Hepatocyte (in vitro differentiated cells): ENCODE results near the gene AGBL1.

Experiments used
- CTCF ChIP-seq: fragments of 200-600 bp; sonication (generic); IDR thresholded peaks from 2 replicates; pipeline ENCODE4 v1.5.1; 2016; ENCODE audit warnings: antibody characterized with exemption, mild to moderate bottlenecking; ENCODE audit not compliant: poor library complexity
- EZH2phosphoT487 ChIP-seq: fragments of 200-600 bp; sonication (generic); IDR thresholded peaks from one replicate; pipeline ENCODE4 v1.6.1; 2018; ENCODE audit warnings: antibody characterized with exemption, mild to moderate bottlenecking, low read depth, moderate library complexity; ENCODE audit not compliant: unreplicated experiment, severe bottlenecking

DNA sequence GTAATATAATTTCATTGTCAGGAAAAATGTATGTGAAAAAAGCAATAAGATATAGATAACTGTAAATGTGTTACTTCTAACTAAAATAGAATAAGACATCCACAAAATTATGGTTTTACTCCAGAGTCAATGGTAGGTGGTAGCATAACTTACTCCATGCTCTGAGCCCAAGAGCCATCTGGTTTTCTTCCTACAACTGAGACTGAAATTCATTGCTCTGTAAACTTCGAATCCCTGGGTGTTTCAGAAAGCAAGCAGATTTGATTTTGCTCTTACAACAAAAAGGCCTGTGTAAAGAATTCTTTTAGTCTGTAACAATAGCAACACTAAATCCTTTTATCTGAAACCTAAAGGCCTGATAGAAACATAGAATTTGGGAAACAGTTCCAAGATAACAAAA lies 805.9 kb downstream of the AGBL1 start:
- TF ChIP-seq CTCF (no peak), EZH2phosphoT487 (no peak)
